Nephron (organoid): ENCODE results near the gene OTUB2.

Experiments
- H3K27ac Mint-ChIP-seq, 3 experiments: 2 replicates each; pipeline ENCODE4 v1.8.0; 2020; ENCODE audit warnings: mixed read lengths in 3 of 3, mild to moderate bottlenecking in 2 of 3, moderate library complexity in 1 of 3
- H3K27me3 Mint-ChIP-seq: 2 replicates; pipeline ENCODE4 v1.8.0; 2021; ENCODE audit warnings: low read depth, mild to moderate bottlenecking, moderate library complexity, mixed read lengths
- H3K36me3 Mint-ChIP-seq: 2 replicates; pipeline ENCODE4 v1.8.0; 2020; ENCODE audit warnings: low read depth, mixed read lengths
- H3K4me1 Mint-ChIP-seq: 2 replicates; pipeline ENCODE4 v1.8.0; 2020; ENCODE audit warnings: mixed read lengths
- H3K4me3 Mint-ChIP-seq, 3 experiments: 2 replicates each; pipeline ENCODE4 v1.8.0; 2020; ENCODE audit warnings: mild to moderate bottlenecking in 3 of 3, mixed read lengths in 3 of 3, moderate library complexity in 2 of 3
- H3K9me3 Mint-ChIP-seq: 2 replicates; pipeline ENCODE4 v1.8.0; 2020; ENCODE audit warnings: mixed read lengths
- TF ChIP-seq, protein P1 (sequence below), 3 experiments: fragments of 200-600 bp; sonication (generic); IDR thresholded peaks; one replicate each; pipeline ENCODE4 v1.5.0; 2021; ENCODE audit warnings: antibody characterized with exemption in 3 of 3; ENCODE audit not compliant: unreplicated experiment in 3 of 3

OTUB2 gene

GRCh38 chr14:94048691-94049624, 22.8 kb downstream of the OTUB2 start:
- peaks cover 65% of the 10 kb centered on the region for H3K36me3 Mint-ChIP-seq
- no peaks in the 10 kb centered on the region for H3K9me3 Mint-ChIP-seq
- H3K27me3 Mint-ChIP-seq, result no peaks in the 10 kb centered on the region
- H3K27ac Mint-ChIP-seq, result peak overlapping the region; percentile 60 to 81 (median 64)
- H3K4me3 Mint-ChIP-seq, result no peak overlapping the region
- TF ChIP-seq, protein P1, sequence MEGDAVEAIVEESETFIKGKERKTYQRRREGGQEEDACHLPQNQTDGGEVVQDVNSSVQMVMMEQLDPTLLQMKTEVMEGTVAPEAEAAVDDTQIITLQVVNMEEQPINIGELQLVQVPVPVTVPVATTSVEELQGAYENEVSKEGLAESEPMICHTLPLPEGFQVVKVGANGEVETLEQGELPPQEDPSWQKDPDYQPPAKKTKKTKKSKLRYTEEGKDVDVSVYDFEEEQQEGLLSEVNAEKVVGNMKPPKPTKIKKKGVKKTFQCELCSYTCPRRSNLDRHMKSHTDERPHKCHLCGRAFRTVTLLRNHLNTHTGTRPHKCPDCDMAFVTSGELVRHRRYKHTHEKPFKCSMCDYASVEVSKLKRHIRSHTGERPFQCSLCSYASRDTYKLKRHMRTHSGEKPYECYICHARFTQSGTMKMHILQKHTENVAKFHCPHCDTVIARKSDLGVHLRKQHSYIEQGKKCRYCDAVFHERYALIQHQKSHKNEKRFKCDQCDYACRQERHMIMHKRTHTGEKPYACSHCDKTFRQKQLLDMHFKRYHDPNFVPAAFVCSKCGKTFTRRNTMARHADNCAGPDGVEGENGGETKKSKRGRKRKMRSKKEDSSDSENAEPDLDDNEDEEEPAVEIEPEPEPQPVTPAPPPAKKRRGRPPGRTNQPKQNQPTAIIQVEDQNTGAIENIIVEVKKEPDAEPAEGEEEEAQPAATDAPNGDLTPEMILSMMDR (IDR thresholded peaks at IDR 0.05; ENCODE audit: unreplicated experiment in 3 of 3), result no peak
- H3K4me1 Mint-ChIP-seq, result peaks cover 24% of the 10 kb centered on the region

DNA sequence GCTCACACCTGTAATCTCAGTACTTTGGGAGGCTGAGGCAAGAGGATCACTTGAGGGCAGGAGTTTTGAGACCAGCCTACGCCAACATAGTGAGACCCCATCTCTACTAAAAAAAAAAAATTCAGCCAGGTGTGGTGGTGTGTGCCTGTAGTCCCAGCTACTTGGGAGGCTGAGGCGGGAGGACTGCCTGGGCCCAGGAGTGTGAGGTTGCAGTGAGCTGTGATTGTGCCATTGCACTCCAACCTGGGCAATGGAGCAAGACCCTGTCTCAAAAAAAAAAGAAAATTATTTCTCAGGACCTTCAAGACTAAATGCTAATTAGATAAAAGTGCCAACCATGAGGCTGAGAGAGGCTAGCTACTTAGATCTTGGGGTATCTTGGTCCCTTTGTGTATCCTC, 23.5 kb downstream of the OTUB2 start:
- H3K9me3 Mint-ChIP-seq, result no peaks in the 10 kb centered on the region
- peaks cover 24% of the 10 kb centered on the region for H3K4me1 Mint-ChIP-seq
- peak overlapping the region; percentile 33 to 85 (median 81) for H3K27ac Mint-ChIP-seq
- no peak overlapping the region for H3K4me3 Mint-ChIP-seq
- peaks cover 69% of the 10 kb centered on the region for H3K36me3 Mint-ChIP-seq
- H3K27me3 Mint-ChIP-seq, result no peaks in the 10 kb centered on the region
- TF ChIP-seq, protein P1 (IDR thresholded peaks at IDR 0.05; ENCODE audit: unreplicated experiment in 3 of 3), result no peak

DNA sequence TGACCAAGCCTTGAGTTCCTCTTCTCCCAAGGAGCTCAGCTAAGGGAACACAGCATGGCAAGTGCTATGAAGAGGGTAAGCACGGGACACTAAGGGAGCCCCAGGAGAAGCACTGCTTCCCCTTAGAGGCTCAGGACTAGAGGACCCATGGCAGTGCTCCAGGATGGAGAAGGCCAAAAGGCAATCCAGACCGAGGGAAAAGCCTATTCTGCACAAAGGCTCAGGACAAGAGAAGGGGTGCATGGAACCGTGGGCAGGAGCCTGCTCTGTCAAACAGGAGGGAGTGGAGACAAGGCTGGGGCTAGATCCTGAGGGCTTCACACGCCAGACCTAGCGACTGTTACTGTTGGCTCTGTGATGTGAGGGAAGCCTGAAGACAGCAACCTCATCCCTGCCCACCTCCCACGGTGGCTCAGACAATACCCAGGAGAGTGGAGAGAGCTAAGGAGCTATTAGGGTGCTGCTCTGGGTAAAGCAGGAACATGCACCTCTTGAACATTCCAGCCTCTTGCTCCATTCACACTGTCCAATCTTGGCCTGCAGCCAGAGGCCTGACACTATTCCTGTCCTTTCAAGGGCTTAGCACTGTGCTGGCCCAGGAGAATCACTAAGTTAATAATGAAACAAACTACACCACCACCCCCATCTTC, 24.2 kb downstream of the OTUB2 start:
- Mint-ChIP-seq H3K27ac (peak overlapping the region; percentile 54 to 85 (median 80)), H3K27me3 (no peaks in the 10 kb centered on the region), H3K4me3 (no peak overlapping the region), H3K36me3 (peaks cover 72% of the 10 kb centered on the region), H3K9me3 (no peaks in the 10 kb centered on the region), H3K4me1 (peaks cover 24% of the 10 kb centered on the region)
- TF ChIP-seq, protein P1 (IDR thresholded peaks at IDR 0.05; ENCODE audit: unreplicated experiment in 3 of 3), result no peak

- no peak overlapping the region for H3K4me3 Mint-ChIP-seq
- H3K27me3 Mint-ChIP-seq, result no peaks in the 10 kb centered on the region
- H3K36me3 Mint-ChIP-seq, result peaks cover 72% of the 10 kb centered on the region
- H3K4me1 Mint-ChIP-seq, result peaks cover 24% of the 10 kb centered on the region
- TF ChIP-seq, protein P1 (IDR thresholded peaks at IDR 0.05; ENCODE audit: unreplicated experiment in 3 of 3), result peak; percentile 40 to 44 (median 41)
- H3K27ac Mint-ChIP-seq, result peak overlapping the region; percentile 54 to 85 (median 80)
- no peaks in the 10 kb centered on the region for H3K9me3 Mint-ChIP-seq
Observed at GRCh38 chr14:94051115-94051514, 25.0 kb downstream of the OTUB2 start.

GRCh38 chr14:94051779-94052178, 25.6 kb downstream of the OTUB2 start:
- Mint-ChIP-seq H3K4me3 (no peak overlapping the region), H3K27ac (peak overlapping the region; percentile 54 to 85 (median 80)), H3K4me1 (peaks cover 28% of the 10 kb centered on the region), H3K36me3 (peaks cover 78% of the 10 kb centered on the region), H3K9me3 (no peaks in the 10 kb centered on the region), H3K27me3 (no peaks in the 10 kb centered on the region)
- TF ChIP-seq, protein P1 (IDR thresholded peaks at IDR 0.05; ENCODE audit: unreplicated experiment in 3 of 3), result no peak
